Activated CD4-positive, alpha-beta T cell treated with anti-CD3 and anti-CD28 coated beads, Interleukin-2, amount 10 ng/mL, durations not matched to agents 7 days and 5 days (primary cell): ENCODE results near the gene PPP5C. TPM values are rescaled to one million over a fixed set of nuclear protein-coding genes. Genes with fewer than 3 reads are reported as not detected.
"Not testable (repeated sequence)": the region's sequence is repeated elsewhere in the genome, so short reads cannot be mapped to it uniquely, and the experiment has no call there.

Source experiments
- CTCF ChIA-PET: fragments of 350-600 bp; sonication (Branson Sonifier 250); formaldehyde crosslinking; loops from one replicate; lab custom pipeline; 2021; ENCODE audit warnings: antibody characterized with exemption; lab: Charles Lee
- POLR2A ChIA-PET: fragments of 350-600 bp; sonication (Branson Sonifier 250); formaldehyde crosslinking; loops from one replicate; lab custom pipeline; 2021; ENCODE audit warnings: antibody characterized with exemption; lab: Charles Lee
- DNase-seq: peaks from one replicate; pipeline ENCODE4 v3.0.0-alpha.2; 2020
- H3K27ac Mint-ChIP-seq: one replicate; pipeline ENCODE4 v1.8.0; 2021; ENCODE audit warnings: mild to moderate bottlenecking, moderate library complexity, mixed read lengths
- H3K27me3 Mint-ChIP-seq: one replicate; pipeline ENCODE4 v1.8.0; 2021; ENCODE audit warnings: mixed read lengths
- H3K36me3 Mint-ChIP-seq: one replicate; pipeline ENCODE4 v1.8.0; 2021; ENCODE audit warnings: low read depth, mixed read lengths
- H3K4me1 Mint-ChIP-seq: one replicate; pipeline ENCODE4 v1.8.0; 2021; ENCODE audit warnings: mixed read lengths
- H3K4me3 Mint-ChIP-seq: one replicate; pipeline ENCODE4 v1.8.0; 2021; ENCODE audit warnings: mild to moderate bottlenecking, moderate library complexity, mixed read lengths
- H3K9me3 Mint-ChIP-seq: one replicate; pipeline ENCODE4 v1.8.0; 2021; ENCODE audit warnings: mixed read lengths
- total RNA-seq, 2 experiments: library from RNA; stranded (reverse); gene quantifications; one replicate each; pipeline ENCODE4 v1.2.3, GENCODE V29; 2021

PPP5C gene
- total RNA-seq, 2 experiments from 2014 or later: 101 to 102 TPM

- no peak overlapping the region for H3K4me3 Mint-ChIP-seq
- ChIA-PET CTCF (interaction anchor here (1.1 kb wide), 1 partner anchor 10 kb away, joined by 3 read pairs; no protein-coding TSS in a partner anchor), POLR2A (no interaction called here)
- peaks cover 20% of the 10 kb centered on the region for H3K4me1 Mint-ChIP-seq
- H3K36me3 Mint-ChIP-seq: peaks cover 29% of the 10 kb centered on the region
- no peaks in the 10 kb centered on the region for H3K27me3 Mint-ChIP-seq
- no peak for DNase-seq
- no peak overlapping the region for H3K27ac Mint-ChIP-seq
- no peaks in the 10 kb centered on the region for H3K9me3 Mint-ChIP-seq
Observed at GRCh38 chr19:46373491-46374359, 26.8 kb downstream of the PPP5C start.

GRCh38 chr19:46374536-46375475, 27.9 kb downstream of the PPP5C start:
- Mint-ChIP-seq H3K36me3 (peaks cover 35% of the 10 kb centered on the region), H3K4me3 (no peak overlapping the region), H3K9me3 (no peaks in the 10 kb centered on the region), H3K4me1 (peaks cover 16% of the 10 kb centered on the region), H3K27ac (no peak overlapping the region), H3K27me3 (no peaks in the 10 kb centered on the region)
- ChIA-PET CTCF (interaction anchor here (0.6 kb wide), 1 partner anchor 842 kb away, joined by 5 read pairs; no protein-coding TSS in a partner anchor), POLR2A (no interaction called here)
- no peak for DNase-seq

GRCh38 chr19:46375476-46376067, 28.7 kb downstream of the PPP5C start:
- POLR2A ChIA-PET, H3K27me3 Mint-ChIP-seq, H3K4me3 Mint-ChIP-seq, CTCF ChIA-PET, H3K27ac Mint-ChIP-seq, H3K9me3 Mint-ChIP-seq, DNase-seq: not testable (repeated sequence)
- Mint-ChIP-seq H3K36me3 (peaks cover 39% of the 10 kb centered on the region), H3K4me1 (peaks cover 16% of the 10 kb centered on the region)

- no peaks in the 10 kb centered on the region for H3K27me3 Mint-ChIP-seq
- ChIA-PET POLR2A (interaction anchor here (0.7 kb wide), 1 partner anchor 228 kb away, joined by 4 read pairs; the partner anchor contains the start of gene IGFL2), CTCF (interaction anchor here (1.0 kb wide), 1 partner anchor 19 kb away, joined by 3 read pairs; no protein-coding TSS in a partner anchor)
Observed at GRCh38 chr19:46376241-46377153, 29.6 kb downstream of the PPP5C start.

DNA sequence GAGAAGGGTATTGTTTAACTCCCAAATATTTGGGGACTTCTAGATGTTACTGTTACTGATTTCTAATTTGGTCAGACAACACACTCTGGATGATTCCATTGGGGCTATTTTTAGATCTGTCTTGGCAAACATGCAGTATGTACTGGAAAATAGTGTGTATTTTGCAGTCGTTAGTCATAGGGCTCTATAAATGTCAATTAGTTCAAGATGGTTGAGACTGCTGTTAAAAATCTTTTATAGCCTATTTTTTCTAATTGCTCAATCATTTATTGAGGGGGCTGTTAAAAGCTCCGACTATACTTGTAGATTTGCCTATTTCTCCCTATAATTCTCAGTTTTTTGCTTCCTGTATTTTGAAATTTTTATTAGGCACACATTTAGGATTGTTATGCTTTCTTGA, 31.4 kb downstream of the PPP5C start:
- H3K4me3 Mint-ChIP-seq: no peak overlapping the region
- CTCF ChIA-PET: interaction anchor here (0.6 kb wide), 1 partner anchor 44 kb away, joined by 6 read pairs; no protein-coding TSS in a partner anchor
- peaks cover 53% of the 10 kb centered on the region for H3K36me3 Mint-ChIP-seq
- no peaks in the 10 kb centered on the region for H3K4me1 Mint-ChIP-seq
- DNase-seq: no peak
- H3K9me3 Mint-ChIP-seq: no peaks in the 10 kb centered on the region
- POLR2A ChIA-PET: no interaction called here
- H3K27ac Mint-ChIP-seq: no peak overlapping the region
- no peaks in the 10 kb centered on the region for H3K27me3 Mint-ChIP-seq

More at GRCh38 chr19:46376241-46377153, 29.6 kb downstream of the PPP5C start:
- DNase-seq: no peak
- Mint-ChIP-seq H3K4me1 (peaks cover 10% of the 10 kb centered on the region), H3K4me3 (no peak overlapping the region), H3K27ac (no peak overlapping the region), H3K36me3 (peaks cover 44% of the 10 kb centered on the region), H3K9me3 (no peaks in the 10 kb centered on the region)

- CTCF ChIA-PET: interaction anchor here (0.5 kb wide), 2 partner anchors 14 to 76 kb away, joined by 3 read pairs; no protein-coding TSS in a partner anchor
- POLR2A ChIA-PET: no interaction called here
- H3K4me1 Mint-ChIP-seq: no peaks in the 10 kb centered on the region
- no peaks in the 10 kb centered on the region for H3K9me3 Mint-ChIP-seq
- no peak for DNase-seq
- peaks cover 63% of the 10 kb centered on the region for H3K36me3 Mint-ChIP-seq
- H3K27ac Mint-ChIP-seq: no peak overlapping the region
- no peak overlapping the region for H3K4me3 Mint-ChIP-seq
- no peaks in the 10 kb centered on the region for H3K27me3 Mint-ChIP-seq
Observed at GRCh38 chr19:46380690-46381089, 33.8 kb downstream of the PPP5C start.

GRCh38 chr19:46381346-46381745, 34.5 kb downstream of the PPP5C start:
- Mint-ChIP-seq H3K4me1 (no peaks in the 10 kb centered on the region), H3K36me3 (peaks cover 62% of the 10 kb centered on the region), H3K9me3 (no peaks in the 10 kb centered on the region), H3K4me3 (no peak overlapping the region), H3K27ac (no peak overlapping the region), H3K27me3 (no peaks in the 10 kb centered on the region)
- ChIA-PET CTCF (interaction anchor here (0.5 to 0.9 kb wide), 3 partner anchors 14 to 75 kb away, joined by 3 read pairs; no protein-coding TSS in a partner anchor), POLR2A (no interaction called here)
- DNase-seq: no peak

GRCh38 chr19:46381756-46382345, 35.0 kb downstream of the PPP5C start:
- H3K9me3 Mint-ChIP-seq: no peaks in the 10 kb centered on the region
- H3K27ac Mint-ChIP-seq: no peak overlapping the region
- peaks cover 61% of the 10 kb centered on the region for H3K36me3 Mint-ChIP-seq
- H3K27me3 Mint-ChIP-seq: no peaks in the 10 kb centered on the region
- no peak overlapping the region for H3K4me3 Mint-ChIP-seq
- ChIA-PET CTCF (interaction anchor here (0.8 to 0.9 kb wide), 2 partner anchors 13 to 38 kb away, joined by 3 read pairs; no protein-coding TSS in a partner anchor), POLR2A (no interaction called here)
- DNase-seq: no peak
- H3K4me1 Mint-ChIP-seq: no peaks in the 10 kb centered on the region

GRCh38 chr19:46383171-46383815, 36.4 kb downstream of the PPP5C start:
- Mint-ChIP-seq H3K9me3 (no peaks in the 10 kb centered on the region), H3K36me3 (peaks cover 58% of the 10 kb centered on the region), H3K4me3 (no peak overlapping the region), H3K4me1 (no peaks in the 10 kb centered on the region), H3K27ac (no peak overlapping the region), H3K27me3 (no peaks in the 10 kb centered on the region)
- POLR2A ChIA-PET: no interaction called here
- CTCF ChIA-PET: no interaction called here
- no peak for DNase-seq

DNA sequence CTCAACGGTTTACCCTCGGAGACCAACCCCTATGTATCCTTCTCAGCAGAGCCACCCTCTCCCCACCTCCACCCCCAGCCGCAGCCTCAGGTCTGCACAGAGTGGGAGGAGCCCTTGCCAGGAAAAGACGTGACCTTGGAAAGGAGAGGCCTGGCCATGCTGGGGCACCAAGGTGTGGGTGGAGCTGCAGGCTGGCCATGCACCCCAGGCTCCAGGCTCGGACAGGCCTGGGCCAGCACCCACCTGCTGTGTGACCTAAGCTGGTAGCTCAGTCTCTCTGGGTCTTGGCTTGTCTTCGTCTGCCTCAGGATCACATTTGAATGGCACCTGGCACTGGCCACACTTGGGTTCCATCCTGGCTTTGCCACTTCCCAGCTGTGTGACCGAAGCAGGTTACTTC, 37.0 kb downstream of the PPP5C start:
- H3K9me3 Mint-ChIP-seq: no peaks in the 10 kb centered on the region
- CTCF ChIA-PET: no interaction called here
- no peak overlapping the region for H3K27ac Mint-ChIP-seq
- no peaks in the 10 kb centered on the region for H3K4me1 Mint-ChIP-seq
- H3K4me3 Mint-ChIP-seq: no peak overlapping the region
- no peak for DNase-seq
- POLR2A ChIA-PET: no interaction called here
- peaks cover 61% of the 10 kb centered on the region for H3K36me3 Mint-ChIP-seq
- H3K27me3 Mint-ChIP-seq: no peaks in the 10 kb centered on the region

GRCh38 chr19:46384396-46384795, 37.5 kb downstream of the PPP5C start:
- no peak overlapping the region for H3K4me3 Mint-ChIP-seq
- CTCF ChIA-PET: interaction anchor here (0.6 to 0.7 kb wide), 2 partner anchors 22 to 197 kb away, joined by 3 read pairs; no protein-coding TSS in a partner anchor
- no peaks in the 10 kb centered on the region for H3K4me1 Mint-ChIP-seq
- no peaks in the 10 kb centered on the region for H3K9me3 Mint-ChIP-seq
- no peak overlapping the region for H3K27ac Mint-ChIP-seq
- DNase-seq: no peak
- no peaks in the 10 kb centered on the region for H3K27me3 Mint-ChIP-seq
- POLR2A ChIA-PET: no interaction called here
- H3K36me3 Mint-ChIP-seq: peaks cover 62% of the 10 kb centered on the region
